ENCODE measurements around the gene DCTN1.
A peak's percentile ranks its signal among the peaks of the same experiment; 100 is the strongest.

The DCTN1 gene

GRCh38 chr2:74413001-74413698, 33.0 kb upstream of the DCTN1 start:
- no peak for DNase-seq

- no peak for DNase-seq
Observed at GRCh38 chr2:74407682-74408081, 27.6 kb upstream of the DCTN1 start.

- no peak for DNase-seq
Observed at GRCh38 chr2:74406035-74406434, 25.9 kb upstream of the DCTN1 start.

GRCh38 chr2:74401891-74402290, 21.8 kb upstream of the DCTN1 start:
- no peak for DNase-seq

- DNase-seq, result no peak
Observed at GRCh38 chr2:74399785-74400184, 19.7 kb upstream of the DCTN1 start.

- DNase-seq, result no peak
Observed at GRCh38 chr2:74396149-74396548, 16.0 kb upstream of the DCTN1 start.

GRCh38 chr2:74393525-74393924, 13.4 kb upstream of the DCTN1 start:
- DNase-seq, result no peak

- no peak for DNase-seq
Observed at GRCh38 chr2:74392449-74392743, 12.3 kb upstream of the DCTN1 start.

GRCh38 chr2:74391580-74392448, 11.7 kb upstream of the DCTN1 start:
- DNase-seq, result peak; percentile 98

- no peak for DNase-seq
Observed at GRCh38 chr2:74391209-74391579, 11.1 kb upstream of the DCTN1 start.

- no peak for DNase-seq
Observed at GRCh38 chr2:74390606-74391005, 10.5 kb upstream of the DCTN1 start.

GRCh38 chr2:74387346-74387745, 7.2 kb upstream of the DCTN1 start:
- no peak for DNase-seq

- DNase-seq, result peak; percentile 59
Observed at GRCh38 chr2:74385396-74385795, 5.3 kb upstream of the DCTN1 start.

GRCh38 chr2:74384051-74384450, 3.9 kb upstream of the DCTN1 start:
- no peak for DNase-seq

- DNase-seq, result no peak
Observed at GRCh38 chr2:74383254-74383653, 3.1 kb upstream of the DCTN1 start.

- no peak for DNase-seq
Observed at GRCh38 chr2:74381751-74382150, 1.6 kb upstream of the DCTN1 start.

GRCh38 chr2:74378007-74378406, 2.1 kb downstream of the DCTN1 start:
- no peak for DNase-seq

- DNase-seq, result no peak
Observed at GRCh38 chr2:74375838-74376237, 4.3 kb downstream of the DCTN1 start.

- peak; percentile 92 for DNase-seq
Observed at GRCh38 chr2:74374509-74375205, 5.5 kb downstream of the DCTN1 start.

GRCh38 chr2:74373985-74374384, 6.1 kb downstream of the DCTN1 start:
- DNase-seq, result no peak

- peak; percentile 57 for DNase-seq
Observed at GRCh38 chr2:74373221-74373676, 6.9 kb downstream of the DCTN1 start.

GRCh38 chr2:74372674-74373073, 7.4 kb downstream of the DCTN1 start:
- DNase-seq, result no peak

GRCh38 chr2:74371421-74371820, 8.7 kb downstream of the DCTN1 start:
- no peak for DNase-seq

- DNase-seq, result no peak
Observed at GRCh38 chr2:74369976-74370375, 10.1 kb downstream of the DCTN1 start.
